ENCODE results near the gene SLC35F5.
"Not testable (repeated sequence)": the region's sequence is repeated elsewhere in the genome, so short reads cannot be mapped to it uniquely, and the experiment has no call there.

SLC35F5 gene

DNA sequence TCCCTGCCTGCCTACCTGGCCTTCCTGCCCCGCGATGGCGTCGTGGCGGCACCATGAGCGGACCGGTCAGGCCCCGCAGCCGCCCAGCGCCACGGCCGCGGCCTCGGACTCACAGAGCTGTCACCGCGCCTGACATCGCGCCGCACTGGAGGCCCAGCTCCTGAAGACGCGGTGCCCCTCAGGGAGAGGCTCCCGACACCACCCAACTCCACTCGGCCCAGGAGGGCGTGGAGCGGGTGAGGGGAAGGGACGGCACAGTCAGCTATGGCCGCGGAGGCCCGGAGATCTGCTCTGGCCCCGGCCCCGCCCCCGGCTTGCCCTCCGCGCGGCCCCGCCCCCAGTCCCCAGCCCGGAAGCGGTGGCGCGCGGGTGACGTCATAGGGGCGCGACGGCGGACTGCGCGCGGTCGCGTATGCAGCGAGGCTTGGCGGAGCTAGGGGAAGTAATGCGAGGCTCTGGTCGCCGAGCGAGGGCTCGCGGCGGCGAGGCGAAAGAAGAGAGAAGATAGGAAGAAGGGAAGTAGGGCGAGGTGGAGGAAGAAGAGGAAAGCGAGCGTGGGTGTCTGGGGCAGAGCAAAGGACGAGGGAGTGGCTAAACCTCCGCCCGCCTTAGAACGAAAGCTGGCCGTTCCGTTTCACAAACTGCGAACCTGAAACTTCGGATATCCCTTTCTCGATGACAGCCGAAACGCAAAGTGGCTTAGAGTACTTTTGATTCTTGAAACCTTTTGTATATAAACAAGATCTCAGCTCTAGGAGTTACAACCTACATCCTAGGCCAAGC, at the start of gene SLC35F5:
TSS of gene SLC35F5 (minus strand) at position 288 of the 783 bp plus-strand sequence. CDS start at position 55, 233 bp downstream.
- H3K4me3 ChIP-seq (ENCODE audit: low read length): peak within 1 kb of the TSS; percentile 99
- TF ChIP-seq ZNF274 (IDR thresholded peaks at IDR 0.05; ENCODE audit: low read depth, low read length): no peak

- TF ChIP-seq ZNF274 (IDR thresholded peaks at IDR 0.05; ENCODE audit: low read depth, low read length): no peak
Observed at GRCh38 chr2:113799375-113799774, 42.9 kb upstream of the SLC35F5 start.

DNA sequence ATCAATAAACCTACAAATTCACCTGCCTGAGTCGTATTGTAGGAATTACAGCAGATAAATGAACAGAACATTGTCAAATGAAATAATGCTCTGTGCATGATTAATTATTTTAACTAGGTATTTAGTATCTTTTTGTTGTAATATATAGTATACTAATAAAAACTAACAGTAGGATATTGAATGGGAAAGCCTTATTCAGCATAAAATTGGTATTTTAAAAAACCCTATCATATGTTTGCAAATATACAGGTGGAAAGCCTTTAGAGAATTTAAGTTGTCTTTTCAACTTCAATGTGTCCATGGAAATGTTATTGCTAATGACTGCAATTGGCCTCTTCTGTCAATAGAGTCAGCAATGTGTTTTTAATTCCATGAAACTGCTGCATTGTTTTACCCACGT, 40.8 kb upstream of the SLC35F5 start:
- TF ChIP-seq ZNF274 (IDR thresholded peaks at IDR 0.05; ENCODE audit: low read depth, low read length): no peak
- no peak overlapping the region for H3K4me3 ChIP-seq (ENCODE audit: low read length)

More at GRCh38 chr2:113799375-113799774, 42.9 kb upstream of the SLC35F5 start:
- no peak overlapping the region for H3K4me3 ChIP-seq (ENCODE audit: low read length)

GRCh38 chr2:113796592-113797175, 40.2 kb upstream of the SLC35F5 start:
- no peak overlapping the region for H3K4me3 ChIP-seq (ENCODE audit: low read length)
- no peak for TF ChIP-seq ZNF274 (IDR thresholded peaks at IDR 0.05; ENCODE audit: low read depth, low read length)

DNA sequence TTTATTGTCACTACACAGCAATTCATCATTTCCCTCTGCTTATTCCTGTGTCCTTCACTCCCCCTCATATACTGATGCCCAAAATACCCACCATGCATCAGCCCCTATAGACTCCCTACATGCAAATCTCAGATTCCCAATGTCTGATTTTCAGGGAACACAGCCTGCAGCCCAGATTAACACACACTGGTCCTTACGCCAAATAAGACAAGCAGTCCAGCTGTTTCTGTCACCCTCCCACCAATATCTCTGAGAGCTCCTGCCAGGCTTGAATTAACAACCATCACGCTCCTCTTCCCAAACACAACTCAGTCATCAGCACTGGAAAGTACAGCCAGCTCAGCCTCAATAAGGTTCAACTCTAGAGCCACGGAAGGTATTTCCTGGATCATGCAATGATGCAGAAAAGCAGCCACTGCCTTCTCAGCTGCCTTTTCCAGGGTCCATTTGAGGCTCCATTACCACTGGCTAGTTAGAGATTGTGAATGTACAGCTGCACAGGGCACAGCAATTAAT, 39.0 kb upstream of the SLC35F5 start:
- no peak for TF ChIP-seq ZNF274 (IDR thresholded peaks at IDR 0.05; ENCODE audit: low read depth, low read length)
- no peak overlapping the region for H3K4me3 ChIP-seq (ENCODE audit: low read length)

DNA sequence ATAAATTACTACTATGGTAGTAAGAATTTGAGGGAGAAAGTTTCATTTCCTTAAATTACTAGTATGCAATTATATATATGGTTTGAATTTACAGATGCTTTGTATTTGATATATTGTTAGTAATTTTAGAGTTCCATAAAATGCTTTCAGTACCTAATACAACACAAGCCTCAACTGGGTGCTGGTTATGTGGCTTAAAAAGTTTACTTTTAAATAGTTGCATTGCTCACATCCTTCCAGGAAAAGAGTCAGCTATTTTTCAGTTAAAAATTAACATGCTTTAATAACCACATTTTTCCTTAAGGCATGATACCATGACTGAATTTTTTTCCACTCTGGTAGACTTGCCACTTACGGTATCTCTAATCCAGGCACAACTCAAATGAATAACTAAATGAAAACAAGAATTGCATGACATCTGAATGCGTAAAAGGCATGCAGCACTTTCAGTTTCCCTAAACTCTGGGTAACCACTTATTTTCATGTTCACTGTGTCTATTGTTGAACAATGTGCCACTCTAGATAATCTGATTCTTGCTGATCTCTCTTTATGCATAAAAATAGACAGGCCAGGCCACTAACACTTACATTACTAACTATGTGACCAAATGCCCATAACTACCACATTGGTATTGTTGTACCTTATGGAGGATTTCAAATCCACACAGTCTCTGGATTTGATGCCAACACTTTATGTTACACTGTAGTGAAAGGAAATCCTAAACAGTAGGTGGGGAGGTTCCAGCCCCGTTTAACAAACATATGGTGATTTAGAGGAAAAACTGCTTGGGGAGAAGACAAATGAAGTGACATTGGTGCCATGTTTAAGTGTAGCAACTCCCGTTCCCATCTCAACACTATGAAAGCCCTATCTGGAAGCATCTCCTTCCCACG, 35.5 kb upstream of the SLC35F5 start:
- TF ChIP-seq ZNF274 (IDR thresholded peaks at IDR 0.05; ENCODE audit: low read depth, low read length): no peak
- H3K4me3 ChIP-seq (ENCODE audit: low read length): no peak overlapping the region

- TF ChIP-seq ZNF274 (IDR thresholded peaks at IDR 0.05; ENCODE audit: low read depth, low read length): no peak
Observed at GRCh38 chr2:113784823-113785744, 28.6 kb upstream of the SLC35F5 start.

DNA sequence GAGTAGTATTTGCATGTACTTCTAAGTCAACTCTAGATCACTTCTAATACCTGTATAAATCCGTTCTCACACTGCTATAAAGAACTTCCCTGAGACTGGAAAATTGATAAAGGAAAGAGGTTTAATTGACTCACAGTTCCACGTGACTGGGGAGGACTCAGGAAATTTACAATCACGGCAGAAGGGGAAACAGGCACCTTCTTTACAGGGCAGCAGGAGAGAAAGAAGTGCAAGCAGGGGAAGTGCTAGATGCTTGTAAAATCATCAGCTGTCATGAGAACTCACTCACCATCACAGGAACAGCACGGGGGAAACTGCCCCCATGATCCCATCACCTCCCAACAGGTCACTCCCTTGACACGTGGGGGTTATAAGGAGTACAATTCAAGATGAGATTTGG, 24.0 kb upstream of the SLC35F5 start:
- no peak for TF ChIP-seq ZNF274 (IDR thresholded peaks at IDR 0.05; ENCODE audit: low read depth, low read length)
- H3K4me3 ChIP-seq (ENCODE audit: low read length): no peak overlapping the region

More at GRCh38 chr2:113784823-113785744, 28.6 kb upstream of the SLC35F5 start:
- H3K4me3 ChIP-seq (ENCODE audit: low read length): no peak overlapping the region

- no peak for TF ChIP-seq ZNF274 (IDR thresholded peaks at IDR 0.05; ENCODE audit: low read depth, low read length)
Observed at GRCh38 chr2:113777371-113777770, 20.9 kb upstream of the SLC35F5 start.

GRCh38 chr2:113776949-113777348, 20.5 kb upstream of the SLC35F5 start:
- TF ChIP-seq ZNF274 (IDR thresholded peaks at IDR 0.05; ENCODE audit: low read depth, low read length): no peak
- no peak overlapping the region for H3K4me3 ChIP-seq (ENCODE audit: low read length)

More at GRCh38 chr2:113777371-113777770, 20.9 kb upstream of the SLC35F5 start:
- H3K4me3 ChIP-seq (ENCODE audit: low read length): no peak overlapping the region

DNA sequence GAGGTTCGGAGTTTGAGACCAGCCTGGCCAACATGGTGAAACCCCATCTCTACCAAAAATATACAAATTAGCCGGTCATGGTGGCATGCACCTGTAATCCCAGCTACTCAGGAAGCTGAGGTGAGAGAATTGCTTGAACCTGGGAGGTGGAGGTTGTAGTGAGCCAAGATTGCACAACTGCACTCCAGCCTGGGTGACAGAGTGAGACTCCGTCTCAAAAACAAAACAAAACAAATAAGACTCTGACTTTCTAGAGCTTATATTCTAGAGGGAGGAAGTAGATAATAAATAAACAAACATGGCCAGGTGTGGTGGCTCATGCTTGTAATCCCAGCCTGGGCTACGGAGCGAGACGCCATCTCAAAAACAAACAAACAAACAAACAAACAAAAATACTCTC, 18.2 kb upstream of the SLC35F5 start:
- not testable (repeated sequence) for H3K4me3 ChIP-seq (ENCODE audit: low read length)

GRCh38 chr2:113770929-113771328, 14.5 kb upstream of the SLC35F5 start:
- H3K4me3 ChIP-seq (ENCODE audit: low read length): no peak overlapping the region
- no peak for TF ChIP-seq ZNF274 (IDR thresholded peaks at IDR 0.05; ENCODE audit: low read depth, low read length)

DNA sequence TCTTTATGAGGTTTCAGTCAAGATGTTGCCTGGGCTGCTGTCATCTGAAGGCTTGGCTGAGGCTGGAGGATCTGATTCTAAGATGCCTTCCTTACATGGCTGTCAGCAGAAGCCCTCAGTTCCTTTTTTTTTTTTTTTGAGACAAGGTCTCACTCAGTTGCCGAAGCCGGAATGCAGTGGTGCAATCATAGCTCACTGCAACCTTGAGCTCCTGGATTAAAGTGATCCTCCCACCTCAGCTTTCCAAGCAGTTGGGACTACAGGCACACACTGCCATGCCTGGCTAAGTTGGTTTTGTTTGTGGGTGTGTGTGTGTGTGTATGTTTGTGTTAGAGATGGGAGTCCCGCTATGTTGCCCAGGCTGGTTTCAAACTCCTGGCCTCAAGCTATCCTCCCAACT, 13.1 kb upstream of the SLC35F5 start:
- no peak overlapping the region for H3K4me3 ChIP-seq (ENCODE audit: low read length)
- TF ChIP-seq ZNF274 (IDR thresholded peaks at IDR 0.05; ENCODE audit: low read depth, low read length): no peak
